Islet precursor cell (in vitro differentiated cells): ENCODE data around the gene MMP12.

Source experiments
- DNase-seq: peaks from one replicate; pipeline ENCODE4 v3.0.0-alpha.2; 2018

The MMP12 gene

DNA sequence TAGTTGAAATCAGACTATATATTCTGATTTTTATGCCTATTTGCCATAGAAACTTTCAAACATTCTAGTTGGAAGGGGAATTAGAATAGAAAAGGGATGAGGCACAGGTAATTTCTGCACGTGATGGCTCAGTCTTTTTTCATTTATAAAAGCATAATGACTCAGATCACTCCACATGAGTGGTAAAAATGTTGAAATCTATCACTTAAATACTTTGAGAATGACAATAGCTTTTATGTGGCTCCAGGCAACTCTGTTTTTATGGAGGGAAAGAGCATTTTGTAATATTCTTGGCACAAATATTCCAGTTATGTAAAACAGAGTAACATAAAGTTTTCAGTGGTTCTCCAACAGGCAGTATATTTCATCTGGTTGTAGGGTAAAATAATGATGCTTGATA lies 25.5 kb downstream of the MMP12 start:
- DNase-seq: no peak

DNA sequence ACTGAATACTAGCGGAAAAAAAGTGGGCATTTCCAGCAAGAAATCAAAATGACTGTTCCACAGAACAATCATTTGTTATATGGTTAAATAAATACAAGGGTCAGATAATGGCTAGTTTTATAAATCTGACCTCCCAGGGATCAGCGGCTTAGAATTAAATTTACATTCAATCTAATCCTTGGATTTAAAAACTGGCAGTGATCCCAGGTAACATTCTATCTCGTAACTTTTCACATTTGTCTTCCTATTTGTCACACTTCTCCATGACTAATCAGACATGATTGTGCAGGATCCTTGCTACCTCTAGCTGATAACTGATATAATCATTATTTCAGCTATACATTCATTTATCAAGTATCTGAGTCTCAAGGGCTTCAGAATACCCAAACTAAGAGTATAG lies 28.5 kb downstream of the MMP12 start:
- no peak for DNase-seq

DNA sequence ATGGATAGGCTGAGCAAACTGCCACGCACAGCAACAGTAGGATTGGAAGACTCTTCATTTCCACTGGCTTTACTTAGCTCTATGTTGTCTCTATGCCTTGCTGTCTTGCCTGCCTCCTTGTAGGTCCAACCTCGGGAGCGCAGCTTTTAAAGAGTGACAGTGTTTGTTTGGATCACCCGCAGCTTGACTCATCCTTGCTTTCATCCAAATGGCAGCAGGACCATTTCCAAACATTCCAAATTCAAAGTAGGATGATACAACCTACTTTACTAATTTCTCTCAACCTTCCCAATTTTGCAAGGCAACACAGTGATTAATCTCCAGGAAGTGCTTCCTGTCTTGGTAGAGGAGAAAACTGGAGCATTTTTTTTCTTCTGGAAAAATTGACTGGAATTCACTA lies 31.3 kb downstream of the MMP12 start, which contains the start of gene MMP3:
Gene MMP3 (minus strand): TSS at position 121 of the 400 bp plus-strand sequence. CDS start 63 bp downstream, at position 58.
- no peak for DNase-seq

DNA sequence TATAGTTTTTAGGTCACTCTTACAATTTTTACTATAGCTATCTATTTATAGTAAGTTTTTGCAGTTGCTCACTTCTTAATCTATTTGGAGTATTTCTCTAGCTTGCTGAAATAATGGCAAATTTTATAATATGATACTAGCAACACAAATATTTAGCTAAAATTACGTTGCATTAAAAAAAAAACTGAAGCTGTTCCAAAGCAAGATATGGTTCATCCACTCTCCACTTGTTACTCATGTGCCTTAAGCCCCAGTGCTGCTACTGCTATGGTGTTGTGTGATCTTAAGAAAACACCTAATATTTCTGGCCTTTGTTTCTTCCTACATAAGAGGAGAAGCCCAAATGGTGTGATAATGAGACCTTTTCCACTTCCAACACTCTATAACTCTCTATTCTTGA lies 31.9 kb downstream of the MMP12 start:
- no peak for DNase-seq

DNA sequence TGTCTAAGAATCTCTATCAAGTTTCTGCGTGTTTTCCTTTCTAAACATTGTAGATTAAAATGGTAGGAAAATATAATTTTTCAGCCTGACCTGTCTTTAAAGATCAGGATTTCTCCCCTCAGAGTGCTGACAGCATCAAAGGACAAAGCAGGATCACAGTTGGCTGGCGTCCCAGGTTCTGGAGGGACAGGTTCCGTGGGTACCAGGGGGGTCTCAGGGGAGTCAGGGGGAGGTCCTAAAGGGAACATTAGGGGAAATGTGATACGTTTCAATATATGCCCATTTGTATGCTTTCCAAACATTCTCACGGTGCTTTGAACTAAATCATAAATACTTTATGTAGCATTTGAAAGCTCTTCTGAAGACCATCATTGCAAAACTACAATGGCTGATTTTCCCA lies 34.8 kb downstream of the MMP12 start:
- no peak for DNase-seq

DNA sequence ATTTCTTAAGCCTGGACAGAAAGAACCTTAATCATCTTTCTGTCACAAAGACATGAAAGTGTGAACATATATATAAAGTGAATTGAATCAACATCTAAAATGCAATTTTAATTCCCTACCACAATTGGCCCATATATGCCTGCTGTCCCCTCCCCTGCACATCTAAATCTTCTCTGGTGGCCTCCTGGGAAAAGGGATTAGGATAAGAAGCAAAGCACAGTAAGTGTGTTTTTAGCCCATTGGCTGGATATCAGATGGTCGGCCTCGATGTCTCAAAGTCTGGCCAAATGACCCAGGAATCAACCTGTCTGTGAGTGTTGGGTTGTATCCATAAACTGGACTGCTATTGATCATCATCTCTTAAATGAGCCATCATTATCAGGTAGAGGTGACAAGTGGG lies 37.1 kb downstream of the MMP12 start:
- DNase-seq: no peak

DNA sequence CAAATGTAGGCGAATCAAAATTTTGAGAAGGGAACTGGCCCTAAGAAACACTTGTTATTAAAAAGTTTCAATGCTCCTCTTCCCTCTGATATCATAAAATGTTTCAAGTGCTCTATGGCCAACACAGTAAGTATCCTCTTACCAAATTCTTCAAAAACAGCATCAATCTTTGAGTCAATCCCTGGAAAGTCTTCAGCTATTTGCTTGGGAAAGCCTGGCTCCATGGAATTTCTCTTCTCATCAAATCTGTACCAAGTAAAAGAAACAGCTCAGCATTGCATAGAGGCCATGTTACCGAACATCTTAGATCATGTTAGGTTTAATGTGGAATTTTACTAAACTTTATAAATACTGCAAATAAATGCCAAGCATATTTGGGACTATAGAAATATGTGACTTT lies 37.6 kb downstream of the MMP12 start:
- DNase-seq: no peak

DNA sequence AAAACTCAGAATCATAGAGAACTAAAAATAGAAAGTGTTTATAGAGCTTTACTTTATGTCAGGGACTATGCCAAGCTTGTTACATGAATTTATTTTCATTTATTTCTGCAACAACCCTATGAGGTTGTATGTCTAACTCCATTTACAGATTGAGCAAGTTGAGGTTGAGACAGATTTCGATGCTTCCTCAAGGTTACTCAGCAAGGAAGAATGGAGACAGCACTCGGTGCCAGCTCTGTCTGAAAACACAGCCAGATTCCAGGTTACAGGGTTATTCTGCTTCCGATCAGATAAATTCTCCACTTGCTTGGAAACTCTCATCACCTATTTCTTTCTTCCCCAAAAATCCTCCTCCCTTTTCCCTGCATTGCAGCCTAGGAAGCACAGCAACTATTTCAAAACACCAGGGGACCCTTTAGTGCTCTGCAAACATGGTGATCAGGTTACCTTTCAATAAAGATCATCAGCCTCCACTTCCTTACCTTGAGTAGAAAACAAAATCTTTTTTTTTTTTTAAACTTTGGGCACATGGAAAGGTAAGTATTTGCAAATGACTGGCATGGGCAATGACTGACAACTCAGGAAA lies 38.4 kb downstream of the MMP12 start:
- no peak for DNase-seq

DNA sequence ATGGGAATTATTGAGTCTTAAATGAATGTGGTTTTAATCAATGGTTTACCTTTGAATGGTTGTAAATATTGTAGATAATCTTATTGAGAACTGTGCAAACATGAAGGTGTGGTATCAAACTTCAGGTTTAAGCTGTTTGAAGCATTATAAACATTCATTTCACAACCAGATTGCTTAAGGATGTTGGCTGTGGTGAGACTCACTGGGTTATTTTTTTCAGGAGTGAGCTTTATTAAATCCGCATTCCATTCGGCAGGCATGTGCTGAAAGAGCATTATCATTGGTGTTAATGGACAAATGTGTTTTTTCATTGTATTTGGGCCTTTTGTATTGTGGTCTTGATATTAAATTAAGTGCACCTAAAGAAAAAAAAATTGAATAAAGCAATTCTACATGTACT lies 41.1 kb downstream of the MMP12 start:
- no peak for DNase-seq

DNA sequence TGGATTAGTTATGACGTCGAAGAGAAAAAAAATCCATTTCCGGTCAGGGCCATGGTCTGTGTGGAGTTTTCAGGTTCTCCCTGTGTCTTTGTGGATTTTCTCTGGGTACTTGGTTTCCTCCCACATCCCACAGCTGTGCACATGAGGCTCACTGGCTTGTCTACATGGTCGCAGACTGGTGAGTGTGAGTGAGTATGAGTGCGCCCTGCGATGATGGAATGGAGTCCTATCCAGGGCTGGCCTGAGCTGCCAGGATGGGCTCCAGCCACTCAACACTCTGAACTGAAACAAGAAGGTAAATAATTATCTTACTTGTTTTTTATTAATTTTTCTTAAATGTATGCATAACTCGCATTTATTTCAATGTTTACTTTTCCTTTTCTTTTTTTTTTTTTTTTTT lies 42.2 kb downstream of the MMP12 start:
- no peak for DNase-seq

DNA sequence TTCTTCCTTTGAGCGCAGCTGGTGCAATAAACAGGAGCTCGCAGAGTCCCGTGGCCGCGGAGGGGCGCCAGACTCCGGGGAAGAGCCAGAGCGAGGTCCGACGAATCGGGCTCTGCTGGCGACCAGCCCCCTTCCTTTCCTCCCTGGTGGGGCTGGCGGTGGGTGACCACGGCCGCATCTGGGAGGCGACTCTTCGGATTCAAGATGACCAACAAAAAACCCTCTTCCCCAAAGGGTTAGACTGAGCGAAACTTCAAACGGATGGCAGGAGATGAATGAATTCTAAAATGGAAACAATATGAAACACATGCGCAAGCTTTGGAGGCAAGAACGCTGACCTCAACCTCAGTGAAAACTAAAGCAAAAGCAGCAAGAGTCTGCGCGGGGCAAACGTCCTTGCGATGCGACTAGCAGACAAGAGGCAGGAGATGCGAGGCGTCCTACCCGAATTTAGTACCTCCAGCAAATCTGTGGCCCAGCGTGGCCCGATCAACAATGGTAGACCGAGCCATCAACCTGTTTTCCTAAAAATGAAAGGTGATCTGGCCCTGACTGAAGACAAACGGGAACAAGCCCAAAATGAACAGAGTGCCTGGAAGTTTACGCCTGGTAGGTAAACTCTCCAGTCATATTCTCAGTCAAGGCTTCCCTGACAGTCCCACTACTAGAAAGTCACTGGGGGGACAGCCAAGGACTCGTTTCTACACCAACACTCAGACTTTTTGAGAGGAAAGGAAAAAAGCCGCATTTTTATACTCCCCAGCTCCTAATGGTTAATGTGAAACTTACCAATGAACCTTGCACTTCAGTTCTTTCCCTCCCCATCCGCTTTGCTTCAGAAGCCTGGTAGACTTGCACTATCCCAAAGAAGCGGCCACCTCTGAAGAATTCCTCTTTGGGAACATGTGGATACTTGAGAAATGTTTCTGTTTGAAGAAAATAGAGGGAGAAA lies 43.0 kb downstream of the MMP12 start:
- DNase-seq: peak; percentile 75

DNA sequence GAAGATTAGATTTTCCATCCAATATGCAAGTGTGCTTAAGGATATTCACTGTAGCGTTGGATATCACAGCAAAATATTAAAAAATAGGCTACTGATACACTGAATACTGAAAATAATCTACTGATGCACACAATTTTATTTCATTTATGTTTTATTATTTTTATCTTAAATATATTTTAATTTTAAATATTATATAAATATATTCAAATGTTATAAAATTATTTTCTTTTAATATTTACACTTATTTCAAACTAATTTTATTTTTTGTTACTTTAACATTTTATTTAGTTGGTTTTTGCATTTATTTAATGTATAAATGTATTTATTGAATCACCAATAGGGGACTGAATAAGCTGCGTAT lies 43.7 kb downstream of the MMP12 start:
- no peak for DNase-seq

DNA sequence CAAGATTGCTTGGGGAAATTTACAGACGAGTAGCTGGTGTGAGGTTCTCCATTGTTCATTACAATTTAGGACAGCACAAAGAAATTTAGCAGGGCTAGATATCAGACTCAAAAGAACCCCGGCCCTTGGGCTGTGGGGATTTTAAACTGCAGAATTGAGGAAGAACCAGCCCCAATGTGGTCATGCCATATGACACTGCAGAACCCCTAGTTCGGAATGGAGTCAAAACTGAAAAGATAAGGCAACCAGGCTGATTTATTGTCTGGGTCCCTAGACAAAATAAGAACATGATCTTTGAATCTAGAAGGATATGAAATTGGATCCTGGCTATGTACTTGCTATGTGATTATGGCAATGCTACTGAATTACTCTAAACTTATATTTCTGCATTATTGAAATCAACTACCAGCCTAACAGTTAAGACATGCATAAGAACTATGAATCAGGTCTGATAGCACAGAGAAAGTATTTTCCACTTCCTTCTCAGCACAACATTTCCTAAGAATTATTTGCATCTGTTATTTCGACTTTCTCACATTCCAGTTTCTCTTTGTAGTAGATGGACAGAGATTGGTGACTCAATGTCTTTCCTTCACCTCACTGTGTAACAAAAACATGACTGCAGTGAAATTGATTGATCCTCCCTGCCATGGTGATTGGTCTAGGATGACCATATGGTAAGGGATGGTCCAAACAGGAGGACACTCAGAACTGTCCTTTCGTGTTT lies 44.6 kb downstream of the MMP12 start:
- DNase-seq: no peak

DNA sequence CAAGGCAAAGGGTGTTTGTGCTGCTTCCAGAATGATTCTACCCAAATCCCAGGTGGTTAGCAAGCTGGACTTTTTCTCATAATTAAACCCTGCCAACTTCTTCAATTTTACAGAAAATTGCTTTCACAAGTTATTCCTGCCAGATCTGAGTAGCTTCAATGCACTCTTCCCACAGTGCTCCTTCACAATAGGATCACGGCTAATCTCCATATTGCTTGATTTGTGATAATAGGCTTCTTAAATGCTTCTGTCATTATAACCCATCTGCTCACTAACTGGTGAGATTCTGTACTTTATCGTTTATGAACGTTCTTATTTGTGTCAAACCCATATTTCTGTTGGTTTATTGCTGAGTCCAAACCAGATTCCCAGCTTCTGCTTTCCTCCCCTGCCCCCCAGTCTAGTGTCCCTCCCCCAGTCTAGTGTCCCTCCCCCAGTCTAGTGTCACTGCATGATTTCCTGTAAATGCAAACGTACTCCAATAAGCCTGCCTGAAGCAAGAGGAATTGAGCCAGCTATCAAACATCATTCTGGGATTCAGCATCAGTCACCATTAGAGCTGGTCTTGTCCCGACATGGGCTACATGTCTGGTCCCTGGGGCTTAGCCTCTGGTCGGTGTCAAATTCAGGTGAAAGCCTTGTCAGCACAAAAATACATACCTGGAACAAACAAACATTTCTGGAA lies 45.3 kb downstream of the MMP12 start:
- no peak for DNase-seq

DNA sequence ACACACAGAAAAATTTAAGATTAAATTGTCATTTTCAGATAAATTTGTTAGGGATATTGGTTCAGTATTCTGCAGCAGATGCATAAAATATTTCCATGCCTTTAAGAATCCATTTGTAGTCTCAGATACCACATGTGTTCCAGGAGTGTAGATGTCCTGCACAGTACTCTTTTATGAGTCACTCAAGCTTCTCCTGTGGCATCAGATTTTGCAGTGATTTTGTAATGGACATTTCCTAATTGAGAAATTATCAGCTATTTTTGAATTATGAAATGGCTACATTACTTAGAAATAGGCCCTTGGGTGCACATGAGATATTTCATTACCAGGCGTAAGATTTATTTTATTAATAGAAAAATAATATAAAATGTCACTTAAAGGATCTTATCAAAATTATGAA lies 50.2 kb downstream of the MMP12 start:
- DNase-seq: no peak

DNA sequence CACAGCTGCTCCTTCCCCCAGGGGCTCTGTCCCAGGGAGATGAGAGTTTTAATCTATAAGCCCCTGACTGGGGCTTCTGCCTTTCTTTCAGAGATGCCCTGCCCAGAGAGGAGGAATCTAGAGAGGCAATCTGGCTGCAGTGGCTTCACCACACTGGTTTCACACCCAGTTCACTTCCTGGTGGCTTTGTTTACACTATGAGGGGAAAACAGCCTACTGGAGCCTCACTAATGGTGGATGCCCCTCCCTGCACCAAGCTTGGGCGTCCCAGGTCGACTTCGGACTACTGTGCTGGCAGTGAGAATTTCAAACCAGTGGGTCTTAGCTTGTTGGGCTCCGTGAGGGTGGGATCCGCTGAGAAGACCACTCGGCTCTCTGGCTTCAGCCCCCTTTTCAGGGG lies 55.3 kb downstream of the MMP12 start:
- DNase-seq: no peak

DNA sequence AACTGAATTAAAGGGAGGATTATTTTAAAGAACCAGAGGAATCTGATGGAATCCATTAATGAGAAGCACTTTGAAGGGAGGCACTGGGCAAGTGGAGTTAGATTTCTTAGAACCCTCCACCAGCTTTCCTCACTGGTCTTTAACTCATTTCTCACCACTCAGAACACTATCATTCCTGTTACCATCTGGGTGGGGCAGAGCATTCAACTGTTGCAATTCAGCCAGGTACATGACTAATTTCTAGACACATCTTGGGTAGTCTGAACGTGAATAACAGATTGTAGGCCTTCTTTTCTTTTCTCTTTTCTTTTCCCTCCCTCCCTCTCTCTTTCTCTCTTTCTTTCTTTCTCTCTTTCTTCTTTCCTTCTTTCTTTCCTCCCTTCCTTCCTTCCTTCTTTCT lies 61.3 kb downstream of the MMP12 start:
- DNase-seq: no peak
